GM12801 (cell line): Measurements from ENCODE around the gene ERGIC3.

Experiments used
- TF ChIP-seq, protein P1 (sequence below): IDR thresholded peaks from one replicate; pipeline ENCODE4 v1.5.1; 2011; ENCODE audit warnings: control low read depth; ENCODE audit not compliant: insufficient read length; ENCODE audit errors: extremely low read depth

The ERGIC3 gene

DNA sequence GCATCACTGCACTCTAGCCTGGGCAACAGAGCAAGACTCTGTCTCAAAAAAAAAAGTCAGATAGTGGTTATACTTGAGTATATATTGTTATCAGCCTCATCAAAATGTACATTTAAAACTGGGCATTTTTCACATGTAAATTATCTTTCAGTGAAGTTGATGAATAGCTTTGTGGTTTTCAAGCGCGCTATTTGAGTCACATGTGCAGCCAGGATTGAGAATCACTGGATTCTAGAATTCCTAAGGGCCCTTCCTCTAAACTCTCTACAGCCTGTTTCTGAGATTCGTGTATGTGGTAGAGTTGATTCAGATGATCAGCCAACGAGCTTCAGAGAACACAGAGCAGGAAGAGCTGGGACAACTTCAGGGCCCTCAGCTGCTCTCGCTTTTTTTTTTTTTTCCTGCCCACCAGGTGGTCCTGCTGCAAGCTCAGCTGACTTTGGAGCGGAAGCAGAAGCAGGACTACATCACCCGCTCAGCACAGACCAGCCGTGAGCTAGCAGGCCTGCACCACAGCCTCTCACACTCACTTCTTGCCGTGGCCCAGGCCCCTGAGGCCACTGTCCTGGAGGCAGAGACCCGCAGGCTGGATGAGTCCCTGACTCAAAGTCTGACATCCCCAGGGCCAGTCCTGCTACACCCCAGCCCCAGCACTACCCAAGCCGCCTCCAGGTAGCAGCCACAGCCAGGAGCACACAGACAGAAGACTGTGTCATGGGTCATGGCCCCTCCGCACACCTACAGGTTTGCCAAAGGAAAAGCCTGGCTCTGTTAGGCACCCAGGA lies 30.7 kb upstream of the ERGIC3 start:
- TF ChIP-seq, protein P1, sequence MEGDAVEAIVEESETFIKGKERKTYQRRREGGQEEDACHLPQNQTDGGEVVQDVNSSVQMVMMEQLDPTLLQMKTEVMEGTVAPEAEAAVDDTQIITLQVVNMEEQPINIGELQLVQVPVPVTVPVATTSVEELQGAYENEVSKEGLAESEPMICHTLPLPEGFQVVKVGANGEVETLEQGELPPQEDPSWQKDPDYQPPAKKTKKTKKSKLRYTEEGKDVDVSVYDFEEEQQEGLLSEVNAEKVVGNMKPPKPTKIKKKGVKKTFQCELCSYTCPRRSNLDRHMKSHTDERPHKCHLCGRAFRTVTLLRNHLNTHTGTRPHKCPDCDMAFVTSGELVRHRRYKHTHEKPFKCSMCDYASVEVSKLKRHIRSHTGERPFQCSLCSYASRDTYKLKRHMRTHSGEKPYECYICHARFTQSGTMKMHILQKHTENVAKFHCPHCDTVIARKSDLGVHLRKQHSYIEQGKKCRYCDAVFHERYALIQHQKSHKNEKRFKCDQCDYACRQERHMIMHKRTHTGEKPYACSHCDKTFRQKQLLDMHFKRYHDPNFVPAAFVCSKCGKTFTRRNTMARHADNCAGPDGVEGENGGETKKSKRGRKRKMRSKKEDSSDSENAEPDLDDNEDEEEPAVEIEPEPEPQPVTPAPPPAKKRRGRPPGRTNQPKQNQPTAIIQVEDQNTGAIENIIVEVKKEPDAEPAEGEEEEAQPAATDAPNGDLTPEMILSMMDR, result no peak

DNA sequence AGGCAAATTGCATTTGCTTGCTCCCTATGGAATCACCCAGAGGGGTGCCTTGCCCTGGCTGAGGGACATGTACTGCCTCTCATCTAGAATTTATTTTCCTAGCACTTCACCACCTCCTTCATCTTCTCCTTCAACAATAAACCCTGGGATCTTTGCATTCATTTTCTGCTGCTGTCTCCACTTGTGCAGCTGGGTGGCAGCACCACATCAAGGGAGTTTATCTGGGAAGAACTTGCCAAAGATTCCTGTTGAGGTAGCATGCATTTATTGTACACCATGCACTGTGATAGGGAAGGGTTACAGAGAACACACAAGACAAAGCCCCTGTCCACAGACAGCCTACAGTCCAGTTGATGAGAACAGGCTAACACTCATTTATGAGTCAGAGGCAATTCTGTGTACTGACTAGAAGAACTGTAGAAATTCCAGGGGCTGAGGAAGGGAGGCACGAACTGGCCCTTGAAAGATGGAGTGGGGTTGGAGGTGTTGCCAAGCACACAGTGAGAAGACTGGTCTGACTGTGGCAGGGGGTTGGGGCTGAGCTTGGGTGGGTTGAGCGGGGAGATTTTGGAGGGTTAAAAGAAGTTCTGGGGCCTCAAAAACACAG lies 30.0 kb upstream of the ERGIC3 start:
- TF ChIP-seq, protein P1, result no peak

GRCh38 chr20:35514371-35514932 lies 27.4 kb upstream of the ERGIC3 start:
- TF ChIP-seq, protein P1, result no peak

- TF ChIP-seq, protein P1, result no peak
Observed at GRCh38 chr20:35515341-35515740, 26.5 kb upstream of the ERGIC3 start.

GRCh38 chr20:35515949-35516645 lies 25.8 kb upstream of the ERGIC3 start:
- TF ChIP-seq, protein P1, result no peak

DNA sequence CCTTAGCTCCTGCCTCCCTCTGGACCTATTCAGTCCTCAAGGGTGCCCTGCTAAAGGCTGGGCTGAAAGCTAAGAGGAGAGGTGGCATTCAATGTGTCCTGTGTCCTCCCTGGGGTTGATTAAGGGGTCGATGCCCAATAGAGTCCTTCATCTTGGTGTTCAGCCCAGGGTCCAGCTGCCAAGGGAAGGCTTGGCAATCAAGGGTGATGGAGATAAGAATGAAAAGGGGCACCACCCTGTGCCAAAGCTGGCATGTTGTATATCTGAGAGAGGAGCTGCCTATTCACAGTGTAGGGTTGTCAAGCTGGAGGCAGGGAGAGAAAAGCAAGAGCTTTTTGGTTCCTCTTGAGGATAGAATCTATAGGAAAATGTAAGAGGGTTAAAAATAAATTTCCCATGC lies 24.8 kb upstream of the ERGIC3 start:
- TF ChIP-seq, protein P1, result no peak

GRCh38 chr20:35518955-35519354 lies 22.9 kb upstream of the ERGIC3 start:
- TF ChIP-seq, protein P1, result no peak
